ENCODE results near the gene CGNL1. TPM values are rescaled to one million over a fixed set of nuclear protein-coding genes. Genes with fewer than 3 reads are reported as not detected.

The CGNL1 gene
- total RNA-seq, 1 donor from 2014 or later, result 22.4 TPM

- no peak for DNase-seq (ENCODE audit: low spot score)
Measured at GRCh38 chr15:57352535-57353316, 23.6 kb upstream of the CGNL1 start.

GRCh38 chr15:57353317-57353804 lies 22.9 kb upstream of the CGNL1 start:
- no peak for DNase-seq (ENCODE audit: low spot score)

GRCh38 chr15:57354436-57355123 lies 21.7 kb upstream of the CGNL1 start:
- no peak for DNase-seq (ENCODE audit: low spot score)

GRCh38 chr15:57355259-57355658 lies 21.0 kb upstream of the CGNL1 start:
- no peak for DNase-seq (ENCODE audit: low spot score)

GRCh38 chr15:57356178-57356577 lies 20.1 kb upstream of the CGNL1 start:
- DNase-seq (ENCODE audit: low spot score), result peak; percentile 69

- peak; percentile 50 for DNase-seq (ENCODE audit: low spot score)
Measured at GRCh38 chr15:57356636-57357035, 19.7 kb upstream of the CGNL1 start.

GRCh38 chr15:57357799-57358198 lies 18.5 kb upstream of the CGNL1 start:
- no peak for DNase-seq (ENCODE audit: low spot score)

- no peak for DNase-seq (ENCODE audit: low spot score)
Measured at GRCh38 chr15:57358571-57358970, 17.7 kb upstream of the CGNL1 start.

- DNase-seq (ENCODE audit: low spot score), result no peak
Measured at GRCh38 chr15:57363661-57364060, 12.6 kb upstream of the CGNL1 start.

- peak; percentile 62 for DNase-seq (ENCODE audit: low spot score)
Measured at GRCh38 chr15:57364282-57365007, 11.9 kb upstream of the CGNL1 start.

- DNase-seq (ENCODE audit: low spot score), result no peak
Measured at GRCh38 chr15:57367556-57367955, 8.7 kb upstream of the CGNL1 start.

- DNase-seq (ENCODE audit: low spot score), result no peak
Measured at GRCh38 chr15:57370929-57371328, 5.4 kb upstream of the CGNL1 start.

- DNase-seq (ENCODE audit: low spot score), result no peak
Measured at GRCh38 chr15:57373251-57373881, 2.9 kb upstream of the CGNL1 start.

GRCh38 chr15:57373882-57374276 lies 2.4 kb upstream of the CGNL1 start:
- DNase-seq (ENCODE audit: low spot score), result no peak

- no peak for DNase-seq (ENCODE audit: low spot score)
Measured at GRCh38 chr15:57376696-57377477, 582 bp downstream of the CGNL1 start.

- no peak for DNase-seq (ENCODE audit: low spot score)
Measured at GRCh38 chr15:57377478-57377847, 1.2 kb downstream of the CGNL1 start.

GRCh38 chr15:57379487-57379886 lies 3.2 kb downstream of the CGNL1 start:
- DNase-seq (ENCODE audit: low spot score), result no peak

- DNase-seq (ENCODE audit: low spot score), result no peak
Measured at GRCh38 chr15:57380854-57381253, 4.5 kb downstream of the CGNL1 start.

- DNase-seq (ENCODE audit: low spot score), result peak; percentile 59
Measured at GRCh38 chr15:57382215-57382614, 5.9 kb downstream of the CGNL1 start.

GRCh38 chr15:57382969-57383368 lies 6.7 kb downstream of the CGNL1 start:
- no peak for DNase-seq (ENCODE audit: low spot score)

GRCh38 chr15:57384024-57384423 lies 7.7 kb downstream of the CGNL1 start:
- DNase-seq (ENCODE audit: low spot score), result peak; percentile 77

Measured in umbilical cord (tissue), 2 donors.